HG02623 (cell line): ENCODE results near the gene MAX.
A peak's percentile ranks its signal among the peaks of the same experiment; 100 is the strongest.

Source experiments
- ATAC-seq: cut with Tn5 transposase; IDR thresholded peaks from one replicate; pipeline ENCODE4 v1.9.1; 2021; ENCODE audit warnings: moderate library complexity; ENCODE audit not compliant: unreplicated experiment

Gene MAX

DNA sequence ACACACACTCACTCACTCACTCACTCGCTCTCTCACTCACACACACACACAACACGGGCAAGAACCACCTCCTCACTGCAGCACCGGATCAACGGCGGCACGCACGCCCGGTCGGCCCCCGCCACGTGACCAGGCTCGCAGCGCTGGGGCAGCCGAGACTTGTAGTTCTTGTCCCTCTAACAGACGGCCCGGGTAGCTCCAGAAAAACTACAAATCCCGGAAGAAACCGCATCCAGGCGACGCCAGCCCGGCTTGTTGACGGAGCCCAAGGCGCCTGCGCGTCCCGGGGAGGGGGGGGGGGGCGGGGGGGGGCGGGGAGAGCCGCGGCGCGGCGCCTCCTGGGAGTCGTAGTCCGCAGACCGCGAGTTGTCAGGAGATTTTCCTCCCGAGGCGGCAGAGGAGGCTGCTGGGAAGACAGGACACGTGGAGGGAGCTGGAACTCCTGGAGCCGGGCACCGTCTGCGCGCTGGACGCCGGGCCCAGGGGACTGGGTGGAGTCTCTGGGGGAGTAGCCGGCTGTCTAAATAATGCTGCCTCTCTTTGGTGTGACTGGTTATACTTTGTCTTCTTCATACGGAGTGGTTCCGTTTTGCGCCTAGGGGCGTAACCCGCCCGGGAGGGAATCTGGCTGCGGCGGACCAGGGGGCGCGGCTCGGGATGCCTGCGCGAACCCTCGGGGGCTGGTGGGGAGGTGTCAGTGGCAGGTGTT is at the start of gene MAX:
MAX (minus strand) TSS at position 77 of the 709 bp plus-strand sequence. CDS start 178 bp downstream, outside the sequence.
- ATAC-seq: peak; percentile 86

GRCh38 chr14:65151609-65151956 is 49.3 kb upstream of the MAX start:
- ATAC-seq: no peak

GRCh38 chr14:65150898-65151608 is 48.7 kb upstream of the MAX start:
- no peak for ATAC-seq

GRCh38 chr14:65149116-65149515 is 46.8 kb upstream of the MAX start:
- no peak for ATAC-seq

DNA sequence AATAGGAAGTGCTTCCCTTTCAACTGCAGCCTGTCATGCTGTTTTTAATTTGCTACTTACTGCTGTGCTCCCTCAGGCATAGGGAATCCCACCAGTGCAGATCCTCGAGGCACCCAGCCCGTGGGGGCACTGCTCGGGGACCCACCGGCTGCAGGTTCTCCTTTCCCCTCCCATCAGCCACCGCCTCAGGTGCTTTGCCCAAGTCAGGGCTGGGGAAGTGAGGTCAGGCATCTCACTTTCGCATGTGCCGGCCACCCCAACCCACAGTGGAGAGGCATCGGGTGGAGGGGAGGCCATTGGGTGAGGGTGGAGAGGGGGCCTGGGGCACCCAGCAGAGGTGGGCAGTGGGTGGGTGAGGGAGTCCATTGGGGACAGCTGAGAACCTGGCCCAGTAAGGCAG is 41.9 kb upstream of the MAX start:
- ATAC-seq: no peak

DNA sequence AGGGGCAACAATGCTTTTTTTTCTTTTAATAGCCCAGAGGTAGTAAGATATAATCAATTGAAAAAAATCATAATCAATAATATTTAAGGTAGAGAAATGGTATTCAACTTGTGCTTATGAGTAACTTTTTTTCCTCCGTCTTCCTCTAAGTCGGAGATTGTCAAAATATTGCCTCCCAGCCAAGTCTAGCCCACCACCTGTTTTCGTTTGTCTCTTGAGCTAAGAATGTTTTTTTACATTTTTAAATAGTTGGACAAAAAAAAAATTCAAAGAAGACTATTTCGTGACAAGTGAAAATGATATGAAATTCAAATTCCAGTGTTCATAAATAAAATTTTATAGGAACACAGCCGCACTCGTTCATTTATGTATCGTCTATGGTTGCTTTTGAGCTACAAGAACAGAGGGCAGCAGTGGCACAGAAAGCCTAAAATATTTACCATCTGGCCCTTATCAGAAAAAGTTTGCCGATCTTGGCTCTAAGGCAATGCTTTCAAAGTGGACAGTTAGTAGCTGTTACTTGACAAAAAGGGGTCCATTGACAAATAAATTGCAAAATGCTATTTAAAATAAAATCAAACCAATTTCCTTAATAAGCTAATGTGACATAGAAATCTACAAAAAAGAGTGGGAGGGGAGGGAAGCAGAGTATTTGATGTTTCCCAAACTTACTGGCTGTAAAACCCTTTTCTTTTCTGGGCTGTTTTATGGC is 40.8 kb upstream of the MAX start:
- no peak for ATAC-seq

DNA sequence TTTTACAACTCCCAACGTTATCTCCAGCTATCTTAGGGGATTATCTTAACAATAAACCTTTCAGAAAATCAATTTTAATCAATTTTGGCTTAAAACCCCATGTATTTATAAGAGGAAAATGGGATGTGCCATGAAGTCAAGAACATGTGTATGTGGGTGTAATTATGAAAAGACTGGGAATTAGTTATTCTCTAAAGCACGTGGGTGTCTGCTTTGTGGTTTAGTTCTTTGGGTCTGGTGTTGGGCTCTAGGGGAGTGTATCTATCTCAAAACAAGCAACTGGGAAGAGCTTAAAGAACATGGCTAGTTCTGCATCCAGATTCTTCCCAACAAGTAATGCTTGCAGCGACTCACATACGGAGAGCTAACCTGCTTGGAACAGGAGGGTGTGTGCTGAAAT is 40.1 kb upstream of the MAX start:
- ATAC-seq: no peak

GRCh38 chr14:65141523-65141922 is 39.2 kb upstream of the MAX start:
- no peak for ATAC-seq

DNA sequence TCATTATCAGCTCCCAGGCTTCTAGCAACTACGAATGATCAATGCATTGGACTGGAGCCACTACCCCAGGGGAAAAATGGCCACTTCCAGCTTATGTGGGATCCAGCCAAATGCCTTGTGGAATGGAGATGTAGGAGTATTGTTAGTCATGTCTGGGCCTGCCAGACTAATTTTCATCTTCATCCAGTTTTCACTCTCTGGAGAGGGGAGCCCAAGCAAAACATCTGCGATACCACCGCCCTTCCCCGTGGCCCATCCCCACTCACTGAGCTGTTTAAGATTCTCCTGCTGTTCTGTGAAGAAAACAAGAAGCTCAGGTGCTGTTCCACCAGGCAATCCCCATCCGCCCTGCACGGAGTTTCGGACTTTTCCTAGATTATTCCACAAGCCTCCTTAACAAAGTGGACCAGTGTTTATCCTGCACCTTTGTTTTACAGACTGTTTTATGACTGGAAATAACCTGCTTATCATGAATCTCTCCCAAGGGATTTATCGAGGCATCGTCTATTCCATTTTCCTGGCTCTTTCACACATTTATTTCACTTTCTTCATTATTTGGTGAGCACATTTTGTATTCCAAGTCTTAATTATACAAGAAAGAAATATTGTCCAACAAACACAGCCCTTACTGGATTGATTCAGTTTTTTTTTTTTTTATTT is 35.5 kb upstream of the MAX start:
- ATAC-seq: no peak

- ATAC-seq: no peak
These were observed 32.6 kb upstream of the MAX start for GRCh38 chr14:65134651-65135579.

GRCh38 chr14:65132855-65133254 is 30.5 kb upstream of the MAX start:
- ATAC-seq: no peak

DNA sequence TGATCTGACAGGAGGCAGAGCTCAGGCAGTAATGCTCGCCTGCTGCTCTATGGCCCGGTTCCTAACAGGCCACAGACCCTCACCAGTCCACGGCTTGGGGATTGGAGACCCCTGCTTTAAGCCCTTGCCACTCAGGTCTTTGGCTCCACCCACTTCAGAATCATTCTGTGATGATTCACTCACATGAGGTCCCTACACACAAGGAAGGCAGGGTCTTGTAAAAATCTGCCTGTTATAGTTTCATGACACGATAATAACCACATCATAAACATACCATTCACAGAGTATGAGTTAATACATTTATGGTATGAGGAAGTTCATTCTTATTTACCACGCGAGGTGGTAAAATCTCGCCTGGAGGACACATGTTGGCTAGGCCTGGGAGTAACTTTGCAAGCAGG is 29.0 kb upstream of the MAX start:
- ATAC-seq: no peak

DNA sequence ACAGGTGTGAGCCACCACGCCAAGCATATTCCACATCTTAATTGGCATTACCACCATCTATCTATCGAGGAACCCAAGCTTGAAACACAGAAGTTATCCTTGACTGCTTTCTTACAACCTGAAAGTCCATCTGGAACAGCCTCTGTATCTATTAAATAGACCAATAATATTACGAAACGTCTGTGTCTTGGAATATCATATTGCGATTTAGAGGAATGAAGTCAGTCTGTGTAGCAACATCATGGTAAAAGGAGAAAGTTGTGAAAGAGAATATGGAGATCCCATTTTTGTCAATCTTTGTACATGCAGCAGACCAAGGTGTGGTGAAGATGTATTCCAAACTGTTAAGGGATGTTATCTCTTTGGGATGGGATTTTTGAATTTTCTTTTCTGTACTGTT is 25.8 kb upstream of the MAX start:
- ATAC-seq: no peak

DNA sequence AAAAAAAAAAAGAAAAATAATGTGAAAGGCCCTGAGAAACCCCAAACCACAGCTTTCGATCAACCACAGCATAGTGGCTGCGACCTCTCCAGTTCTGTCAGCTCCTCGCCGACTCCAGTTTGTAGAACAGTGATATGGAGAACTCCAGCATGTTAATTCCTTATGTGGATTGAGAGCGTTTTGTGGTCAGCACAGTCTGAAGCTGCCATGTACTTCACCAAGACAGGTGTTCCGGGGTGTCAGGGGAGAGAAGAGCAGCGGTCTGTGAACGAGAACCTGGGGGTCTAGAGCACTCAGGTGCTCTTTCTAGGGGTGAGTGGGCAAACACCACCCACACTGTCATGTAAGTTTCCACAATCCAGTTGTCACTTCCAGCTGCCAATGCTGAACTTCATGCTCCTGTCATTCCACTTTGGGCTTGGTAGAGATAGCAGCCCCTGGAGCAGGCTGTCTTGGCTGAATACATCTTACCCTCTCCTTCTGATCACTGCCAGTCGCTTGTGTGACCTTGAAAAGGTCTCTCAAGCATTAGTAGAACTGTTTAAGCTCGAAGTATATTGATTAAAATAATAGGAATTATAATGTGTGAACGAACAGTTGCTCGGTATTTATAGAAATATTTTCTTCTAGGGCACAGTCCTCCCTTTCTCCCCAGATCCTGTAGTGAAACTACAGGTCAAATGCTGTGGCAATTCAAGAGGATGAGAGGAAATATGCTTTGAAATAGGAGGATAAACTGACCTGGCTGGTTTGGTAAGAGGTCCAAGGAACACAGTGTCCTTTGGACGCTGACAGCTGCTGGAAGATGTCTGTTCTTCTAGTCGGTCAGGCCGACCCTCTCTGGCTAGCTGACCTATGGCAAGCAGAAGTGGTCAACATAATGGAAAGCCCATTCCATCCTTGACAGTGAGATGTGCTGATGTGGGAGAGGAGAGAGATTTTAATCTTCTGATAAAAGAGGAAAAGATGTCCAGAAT is 15.7 kb upstream of the MAX start:
- ATAC-seq: no peak

DNA sequence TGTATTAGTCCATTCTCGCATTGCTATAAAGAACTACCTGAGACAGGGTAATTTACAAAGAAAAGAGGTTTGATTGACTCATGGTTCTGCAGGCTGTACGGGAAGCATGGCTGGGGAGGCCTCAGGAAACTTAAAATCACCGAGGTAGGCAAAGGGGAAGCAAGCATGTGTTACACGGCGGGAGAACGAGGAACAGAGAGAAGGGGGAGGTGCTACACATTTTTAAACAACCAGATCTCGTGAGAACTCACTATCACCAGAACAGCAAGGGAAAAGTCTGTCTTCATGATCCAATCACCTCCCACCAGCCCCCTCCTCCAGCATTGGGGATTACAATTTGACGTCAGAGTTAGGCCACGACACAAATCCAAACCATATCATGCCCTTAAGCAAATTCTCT is 13.3 kb upstream of the MAX start:
- ATAC-seq: no peak

DNA sequence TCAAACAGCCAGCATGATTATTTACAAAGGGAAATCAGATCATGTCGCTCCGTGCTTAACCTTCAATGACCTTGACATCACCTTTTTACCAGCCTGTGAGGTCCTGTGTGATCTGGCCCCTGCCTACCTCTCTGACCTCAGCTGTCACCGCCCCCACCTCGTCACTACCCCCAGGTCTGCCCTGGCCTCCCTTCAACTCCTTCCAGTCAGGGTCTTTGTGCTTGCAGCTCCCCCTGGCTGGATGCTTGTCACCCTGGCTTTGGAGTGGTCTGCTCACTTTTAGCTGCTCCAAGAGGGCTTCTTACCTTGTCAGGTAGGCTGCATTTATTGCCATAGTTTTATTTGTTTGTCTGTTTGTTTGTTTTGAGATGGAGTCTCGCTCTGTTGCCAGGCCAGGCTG is 8.2 kb upstream of the MAX start:
- ATAC-seq: no peak

DNA sequence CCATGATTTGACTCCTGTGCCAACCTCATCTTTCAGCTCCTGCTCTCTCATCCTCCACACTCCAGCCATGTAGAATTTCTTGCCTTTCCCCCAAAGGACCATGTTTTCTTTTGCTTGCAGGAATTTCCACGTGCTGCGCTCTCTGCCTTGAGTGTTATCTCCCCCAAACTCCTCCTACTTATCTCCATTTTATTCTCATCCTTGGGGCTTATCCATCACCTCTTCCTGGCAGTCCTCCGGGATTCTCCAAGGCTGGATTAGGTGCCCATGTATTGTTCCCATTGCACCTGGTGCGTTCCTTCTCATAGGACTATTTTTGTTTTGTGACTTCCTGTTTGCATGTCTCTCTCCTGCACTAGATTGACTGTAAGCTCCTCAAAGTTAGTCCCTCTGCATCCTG is 7.0 kb upstream of the MAX start:
- no peak for ATAC-seq

DNA sequence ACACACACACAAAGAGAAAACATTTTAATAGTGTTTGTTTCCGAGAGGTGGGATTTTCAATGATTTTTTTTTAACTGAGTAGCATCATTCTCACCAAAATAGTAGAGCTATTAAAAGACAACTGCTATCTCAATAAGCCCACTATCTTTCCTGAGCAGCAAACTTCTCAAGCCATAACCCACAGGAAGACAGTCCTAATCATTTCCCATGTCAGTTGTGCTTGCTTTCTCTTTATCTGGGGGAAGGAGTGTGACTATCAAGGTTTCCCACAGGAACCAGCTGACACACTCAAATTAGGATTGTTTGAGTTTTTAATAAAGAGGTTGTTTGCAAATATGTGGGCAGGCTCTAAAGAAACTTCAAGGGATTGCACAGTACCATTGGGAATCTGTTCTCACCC is 4.9 kb upstream of the MAX start:
- ATAC-seq: no peak

DNA sequence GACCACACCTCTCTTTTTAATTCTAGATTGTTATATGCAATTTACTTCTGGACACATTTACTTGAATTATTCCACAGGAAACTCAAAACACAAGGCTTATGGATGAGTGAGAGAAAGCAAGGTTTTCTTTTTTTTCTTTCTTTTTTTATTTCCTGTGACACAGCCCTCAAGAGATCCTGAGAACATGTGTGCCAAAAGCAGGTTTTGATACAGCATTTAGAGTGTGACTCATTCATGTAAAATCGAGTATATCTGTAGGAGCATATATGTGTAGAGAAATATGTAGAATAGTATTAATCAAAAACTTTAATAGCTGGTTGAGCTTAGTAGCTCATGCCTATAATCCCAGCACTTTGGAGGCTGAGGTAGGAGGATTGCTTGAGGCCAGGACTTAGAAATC is 4.4 kb upstream of the MAX start:
- no peak for ATAC-seq
